AG04449 (cell line): Measurements from ENCODE around the gene CYTH4.

Experiments
- CTCF ChIA-PET: fragments of 350-600 bp; formaldehyde crosslinking; extraction: SDS; loops from one replicate; lab custom pipeline; 2021; ENCODE audit warnings: antibody characterized with exemption; lab: Yijun Ruan, JAX
- POLR2A ChIA-PET: fragments of 400-600, 350-600 bp; formaldehyde crosslinking; extraction: SDS; loops from one replicate; lab custom pipeline; 2020; ENCODE audit warnings: antibody characterized with exemption, inconsistent platforms; lab: Yijun Ruan, JAX
- DNase-seq: peaks from one replicate; pipeline ENCODE4 v3.0.0-alpha.2; 2010; ENCODE audit warnings: low read depth, low spot score
- H3K4me3 ChIP-seq: 2 replicates; pipeline ENCODE4 v1.5.1; 2011; ENCODE audit warnings: low read depth, mild to moderate bottlenecking, control low read depth, low read length
- TF ChIP-seq, protein P1 (sequence below): IDR thresholded peaks from one replicate; pipeline ENCODE4 v1.5.1; 2011; ENCODE audit warnings: mild to moderate bottlenecking, moderate library complexity, low read length, control low read depth, inconsistent platforms; ENCODE audit not compliant: insufficient read depth; ENCODE audit errors: missing control alignments

The CYTH4 gene

GRCh38 chr22:37358917-37359316, 76.6 kb downstream of the CYTH4 start:
- ChIA-PET CTCF (no interaction called here), POLR2A (no interaction called here)
- TF ChIP-seq, protein P1, sequence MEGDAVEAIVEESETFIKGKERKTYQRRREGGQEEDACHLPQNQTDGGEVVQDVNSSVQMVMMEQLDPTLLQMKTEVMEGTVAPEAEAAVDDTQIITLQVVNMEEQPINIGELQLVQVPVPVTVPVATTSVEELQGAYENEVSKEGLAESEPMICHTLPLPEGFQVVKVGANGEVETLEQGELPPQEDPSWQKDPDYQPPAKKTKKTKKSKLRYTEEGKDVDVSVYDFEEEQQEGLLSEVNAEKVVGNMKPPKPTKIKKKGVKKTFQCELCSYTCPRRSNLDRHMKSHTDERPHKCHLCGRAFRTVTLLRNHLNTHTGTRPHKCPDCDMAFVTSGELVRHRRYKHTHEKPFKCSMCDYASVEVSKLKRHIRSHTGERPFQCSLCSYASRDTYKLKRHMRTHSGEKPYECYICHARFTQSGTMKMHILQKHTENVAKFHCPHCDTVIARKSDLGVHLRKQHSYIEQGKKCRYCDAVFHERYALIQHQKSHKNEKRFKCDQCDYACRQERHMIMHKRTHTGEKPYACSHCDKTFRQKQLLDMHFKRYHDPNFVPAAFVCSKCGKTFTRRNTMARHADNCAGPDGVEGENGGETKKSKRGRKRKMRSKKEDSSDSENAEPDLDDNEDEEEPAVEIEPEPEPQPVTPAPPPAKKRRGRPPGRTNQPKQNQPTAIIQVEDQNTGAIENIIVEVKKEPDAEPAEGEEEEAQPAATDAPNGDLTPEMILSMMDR, result no peak
- no peak for DNase-seq
- H3K4me3 ChIP-seq, result no peak overlapping the region

DNA sequence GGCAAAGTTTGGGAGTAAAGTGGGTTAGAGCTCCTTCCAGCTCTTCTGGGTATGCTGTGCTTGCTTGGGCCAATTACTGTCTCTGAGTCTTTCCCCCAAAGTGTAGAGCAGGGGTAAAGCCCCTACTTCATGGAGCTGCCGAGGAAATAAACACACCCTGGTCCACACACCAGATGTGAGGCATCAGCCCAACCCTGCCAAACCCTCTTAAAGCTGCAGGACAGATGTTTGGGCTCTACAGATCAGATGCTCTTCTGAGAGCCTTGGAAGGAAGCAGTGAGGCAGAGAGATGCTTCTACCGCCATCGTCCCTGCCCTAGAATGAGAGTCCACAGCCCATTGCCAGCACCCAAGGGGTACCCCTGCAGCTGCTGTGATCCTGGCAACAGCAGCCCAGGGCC, 80.3 kb downstream of the CYTH4 start:
- POLR2A ChIA-PET, result no interaction called here

GRCh38 chr22:37363261-37363992, 81.1 kb downstream of the CYTH4 start:
- TF ChIP-seq, protein P1, result no peak
- no peak for DNase-seq
- ChIA-PET CTCF (interaction anchor here (1.0 kb wide), 1 partner anchor 66 kb away, joined by 3 read pairs; no protein-coding TSS in a partner anchor), POLR2A (no interaction called here)
- H3K4me3 ChIP-seq, result no peak overlapping the region

More for the DNA sequence above, 80.3 kb downstream of the CYTH4 start:
- H3K4me3 ChIP-seq, result no peak overlapping the region
- DNase-seq, result no peak
- TF ChIP-seq, protein P1, result no peak
- CTCF ChIA-PET, result no interaction called here
